GM12865 (cell line): ENCODE results near the gene CARD10.
A peak's percentile ranks its signal among the peaks of the same experiment; 100 is the strongest.
"Not testable (repeated sequence)": the region's sequence is repeated elsewhere in the genome, so short reads cannot be mapped to it uniquely, and the experiment has no call there.

Experiments
- DNase-seq: peaks from one replicate; pipeline ENCODE4 v3.0.0; 2010; ENCODE audit warnings: low read depth
- H3K4me3 ChIP-seq: 2 replicates; pipeline ENCODE4 v1.5.1; 2011; ENCODE audit warnings: mild to moderate bottlenecking, low read depth, low read length, control low read depth
- CTCF ChIP-seq: IDR thresholded peaks from 2 replicates; pipeline ENCODE4 v1.5.1; 2011; ENCODE audit warnings: low read length, control low read depth, low read depth, inconsistent platforms; ENCODE audit not compliant: insufficient read depth; ENCODE audit errors: missing control alignments

Gene CARD10

GRCh38 chr22:37535159-37535558 is 15.9 kb upstream of the CARD10 start:
- no peak for DNase-seq
- no peak overlapping the region for H3K4me3 ChIP-seq
- no peak for TF ChIP-seq CTCF

GRCh38 chr22:37534445-37534844 is 15.2 kb upstream of the CARD10 start:
- H3K4me3 ChIP-seq = no peak overlapping the region
- no peak for DNase-seq
- TF ChIP-seq CTCF = no peak

- peak; percentile 48 for DNase-seq
- no peak overlapping the region for H3K4me3 ChIP-seq
These were observed 14.8 kb upstream of the CARD10 start for GRCh38 chr22:37533995-37534394.

GRCh38 chr22:37529652-37530345 is 10.6 kb upstream of the CARD10 start:
- H3K4me3 ChIP-seq = no peak overlapping the region
- peak; percentile 58 for DNase-seq
- no peak for TF ChIP-seq CTCF

More at GRCh38 chr22:37533995-37534394, 14.8 kb upstream of the CARD10 start:
- TF ChIP-seq CTCF = no peak

- not testable (repeated sequence) for DNase-seq, H3K4me3 ChIP-seq
These were observed 8.7 kb upstream of the CARD10 start for GRCh38 chr22:37527952-37528351.

GRCh38 chr22:37527081-37527752 is 8.0 kb upstream of the CARD10 start:
- H3K4me3 ChIP-seq, DNase-seq: not testable (repeated sequence)

GRCh38 chr22:37526376-37526775 is 7.2 kb upstream of the CARD10 start:
- DNase-seq = no peak
- no peak for TF ChIP-seq CTCF
- no peak overlapping the region for H3K4me3 ChIP-seq

GRCh38 chr22:37525746-37526350 is 6.6 kb upstream of the CARD10 start:
- no peak for DNase-seq
- no peak overlapping the region for H3K4me3 ChIP-seq
- TF ChIP-seq CTCF = no peak
